Loucy (cell line): Measurements from ENCODE around the gene CHDH.

Experiments used
- EZH2phosphoT487 ChIP-seq: fragments of 200-600 bp; IDR thresholded peaks from 2 replicates; pipeline ENCODE4 v1.6.1; 2018; ENCODE audit warnings: antibody characterized with exemption, mild to moderate bottlenecking, moderate library complexity, borderline replicate concordance
- TF ChIP-seq, protein P1 (sequence below): fragments of 200-600 bp; sonication (generic); conservative IDR thresholded peaks from 2 replicates; pipeline ENCODE4 v1.5.1; 2014; ENCODE audit warnings: mild to moderate bottlenecking, antibody characterized with exemption, low read length

DNA sequence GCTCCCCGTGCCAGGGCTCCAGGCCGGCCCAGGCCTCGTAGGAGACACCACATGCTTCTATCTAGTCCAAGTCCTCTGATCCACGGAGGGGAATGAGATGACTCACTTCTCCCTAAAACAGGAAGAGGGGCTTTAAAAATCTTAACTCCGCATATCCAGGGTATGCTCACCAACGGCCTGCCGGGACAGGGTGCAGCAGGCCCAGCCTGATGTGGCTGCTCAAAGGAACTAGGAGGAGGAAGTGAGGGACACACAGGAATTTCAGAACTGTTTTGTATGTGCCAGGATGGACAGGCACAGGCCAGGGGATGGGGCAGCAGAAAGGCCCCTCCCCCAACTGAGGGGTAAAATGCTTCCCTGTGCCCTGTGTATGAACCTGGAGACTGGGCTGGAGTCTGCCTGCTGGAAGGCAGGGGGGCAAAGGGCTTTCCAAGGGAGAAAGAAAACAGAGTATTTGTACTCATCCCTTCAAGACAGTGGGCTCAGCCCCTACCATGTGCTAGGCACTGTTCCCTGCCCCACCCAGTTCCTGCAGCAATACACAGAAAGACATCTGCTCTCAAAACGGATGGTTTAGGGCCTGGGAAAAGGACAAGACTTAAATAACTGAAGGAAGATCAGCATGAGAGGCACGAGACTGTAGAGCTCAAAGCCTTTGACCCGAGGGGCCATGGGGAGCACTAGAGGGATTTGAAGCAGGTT, 22.1 kb downstream of the CHDH start:
- TF ChIP-seq, protein P1, sequence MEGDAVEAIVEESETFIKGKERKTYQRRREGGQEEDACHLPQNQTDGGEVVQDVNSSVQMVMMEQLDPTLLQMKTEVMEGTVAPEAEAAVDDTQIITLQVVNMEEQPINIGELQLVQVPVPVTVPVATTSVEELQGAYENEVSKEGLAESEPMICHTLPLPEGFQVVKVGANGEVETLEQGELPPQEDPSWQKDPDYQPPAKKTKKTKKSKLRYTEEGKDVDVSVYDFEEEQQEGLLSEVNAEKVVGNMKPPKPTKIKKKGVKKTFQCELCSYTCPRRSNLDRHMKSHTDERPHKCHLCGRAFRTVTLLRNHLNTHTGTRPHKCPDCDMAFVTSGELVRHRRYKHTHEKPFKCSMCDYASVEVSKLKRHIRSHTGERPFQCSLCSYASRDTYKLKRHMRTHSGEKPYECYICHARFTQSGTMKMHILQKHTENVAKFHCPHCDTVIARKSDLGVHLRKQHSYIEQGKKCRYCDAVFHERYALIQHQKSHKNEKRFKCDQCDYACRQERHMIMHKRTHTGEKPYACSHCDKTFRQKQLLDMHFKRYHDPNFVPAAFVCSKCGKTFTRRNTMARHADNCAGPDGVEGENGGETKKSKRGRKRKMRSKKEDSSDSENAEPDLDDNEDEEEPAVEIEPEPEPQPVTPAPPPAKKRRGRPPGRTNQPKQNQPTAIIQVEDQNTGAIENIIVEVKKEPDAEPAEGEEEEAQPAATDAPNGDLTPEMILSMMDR = no peak
- no peak for TF ChIP-seq EZH2phosphoT487
